Measurements from ENCODE around the gene SUPT6H.

The SUPT6H gene

GRCh38 chr17:28662527-28662829 lies 473 bp downstream of the SUPT6H start:
- no peaks in the 10 kb centered on the region for H3K27me3 ChIP-seq (ENCODE audit: low read depth)
- H3K4me1 ChIP-seq, result peaks cover 9% of the 10 kb centered on the region
- H3K4me3 ChIP-seq, result peak overlapping the region; percentile 63
- 0 out of 2 replicates have a peak, but pooled peaks cover 7% of the 10 kb centered on the region for H3K9me3 ChIP-seq
- peaks cover 34% of the 10 kb centered on the region for H3K36me3 ChIP-seq (replicated peaks)
- in situ Hi-C loops (cut with MboI; ENCODE audit: low sequenced_read_pairs), result no loop called here
- no peak for DNase-seq (ENCODE audit: low spot score in 2 of 2)

- Histone ChIP-seq H3K4me3 (peak overlapping the region; percentile 63; the same call in 1 of the 2 replicates), H3K4me1 (peaks cover 9% of the 10 kb centered on the region), H3K36me3 (replicated peaks) (peaks cover 38% of the 10 kb centered on the region), H3K9me3 (0 out of 2 replicates have a peak, but pooled peaks cover 7% of the 10 kb centered on the region), H3K27me3 (ENCODE audit: low read depth) (no peaks in the 10 kb centered on the region)
- in situ Hi-C loops (cut with MboI; ENCODE audit: low sequenced_read_pairs), result no loop called here
- no peak for DNase-seq (ENCODE audit: low spot score in 2 of 2)
These were observed 1.7 kb downstream of the SUPT6H start for GRCh38 chr17:28663723-28664122.

- peaks cover 41% of the 10 kb centered on the region for H3K36me3 ChIP-seq (replicated peaks)
- no peaks in the 10 kb centered on the region for H3K27me3 ChIP-seq (ENCODE audit: low read depth)
- in situ Hi-C loops (cut with MboI; ENCODE audit: low sequenced_read_pairs), result no loop called here
- H3K4me3 ChIP-seq, result no peak overlapping the region
- no peak for DNase-seq (ENCODE audit: low spot score in 2 of 2)
- peaks cover 9% of the 10 kb centered on the region for H3K4me1 ChIP-seq
- no peaks in the 10 kb centered on the region for H3K9me3 ChIP-seq
These were observed 4.0 kb downstream of the SUPT6H start for GRCh38 chr17:28665994-28666393.

DNA sequence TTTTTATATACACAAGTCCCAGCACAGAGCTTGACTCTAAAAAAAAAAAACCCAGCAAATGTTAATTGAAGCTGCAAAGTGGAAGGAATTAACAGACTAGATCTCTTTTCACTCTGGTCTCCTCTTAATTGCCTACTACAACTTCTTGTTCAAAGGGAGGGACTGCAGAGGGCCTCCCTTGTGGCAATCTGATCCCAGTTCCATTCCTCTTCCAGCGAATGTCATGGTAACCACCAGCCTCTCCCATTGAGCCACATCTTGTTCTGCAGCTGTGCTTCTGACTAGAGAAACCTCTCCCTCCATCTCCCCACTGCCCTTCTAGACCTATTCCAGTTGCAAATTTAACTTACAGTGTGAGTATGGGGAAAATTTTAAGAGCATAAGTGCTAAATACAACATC lies 5.9 kb downstream of the SUPT6H start:
- Histone ChIP-seq H3K27me3 (ENCODE audit: low read depth) (no peaks in the 10 kb centered on the region), H3K4me1 (peaks cover 7% of the 10 kb centered on the region), H3K4me3 (no peak overlapping the region), H3K36me3 (replicated peaks) (peaks cover 57% of the 10 kb centered on the region), H3K9me3 (no peaks in the 10 kb centered on the region)
- in situ Hi-C loops (cut with MboI; ENCODE audit: low sequenced_read_pairs), result no loop called here
- DNase-seq (ENCODE audit: low spot score in 2 of 2), result no peak

- Histone ChIP-seq H3K9me3 (no peaks in the 10 kb centered on the region), H3K36me3 (replicated peaks) (peaks cover 68% of the 10 kb centered on the region), H3K27me3 (ENCODE audit: low read depth) (no peaks in the 10 kb centered on the region), H3K4me1 (no peaks in the 10 kb centered on the region), H3K4me3 (no peak overlapping the region)
- no peak for DNase-seq (ENCODE audit: low spot score in 2 of 2)
- in situ Hi-C loops (cut with MboI; ENCODE audit: low sequenced_read_pairs), result no loop called here
These were observed 7.9 kb downstream of the SUPT6H start for GRCh38 chr17:28669918-28670317.

DNA sequence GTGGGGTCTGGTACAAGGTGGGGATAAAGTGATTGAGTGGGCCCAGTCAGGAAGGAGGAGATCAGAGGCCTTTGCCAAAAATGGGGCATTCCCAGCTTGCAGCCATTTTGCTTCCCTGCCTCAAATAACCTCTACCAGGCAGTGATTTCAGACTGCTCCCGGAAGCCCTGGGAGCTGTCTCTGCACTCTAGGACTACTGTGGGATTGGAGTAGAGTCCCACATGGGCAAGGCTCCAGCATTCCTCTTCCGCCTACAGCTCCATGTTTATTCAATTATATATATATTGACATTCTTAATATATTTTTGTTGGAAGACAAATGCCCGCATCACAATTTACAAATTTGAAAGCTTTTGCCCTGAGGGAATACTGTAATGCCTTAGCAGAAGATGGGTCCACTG lies 13.5 kb downstream of the SUPT6H start:
- Histone ChIP-seq H3K9me3 (no peaks in the 10 kb centered on the region), H3K36me3 (replicated peaks) (peaks cover 89% of the 10 kb centered on the region), H3K27me3 (ENCODE audit: low read depth) (no peaks in the 10 kb centered on the region), H3K4me3 (no peak overlapping the region), H3K4me1 (no peaks in the 10 kb centered on the region)
- DNase-seq (ENCODE audit: low spot score in 2 of 2), result no peak
- in situ Hi-C loops (cut with MboI; ENCODE audit: low sequenced_read_pairs), result no loop called here

DNA sequence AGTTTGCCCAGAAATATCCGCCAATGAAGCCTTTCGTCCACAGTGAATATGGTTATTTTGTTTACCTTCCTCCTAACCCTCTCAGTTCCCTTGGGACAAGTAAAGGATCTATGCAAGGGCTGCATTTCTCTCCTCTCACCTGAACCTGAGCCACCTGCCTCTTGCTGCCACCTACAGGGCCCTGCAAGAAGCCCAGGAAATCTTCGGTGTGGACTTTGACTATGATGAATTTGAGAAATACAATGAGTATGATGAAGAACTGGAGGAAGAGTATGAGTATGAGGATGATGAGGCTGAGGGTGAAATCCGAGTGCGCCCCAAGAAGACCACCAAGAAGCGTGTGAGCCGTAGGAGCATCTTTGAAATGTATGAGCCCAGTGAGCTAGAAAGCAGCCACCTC lies 14.0 kb downstream of the SUPT6H start:
- H3K9me3 ChIP-seq, result no peaks in the 10 kb centered on the region
- peaks cover 90% of the 10 kb centered on the region for H3K36me3 ChIP-seq (replicated peaks)
- H3K4me3 ChIP-seq, result no peak overlapping the region
- no peaks in the 10 kb centered on the region for H3K4me1 ChIP-seq
- no peaks in the 10 kb centered on the region for H3K27me3 ChIP-seq (ENCODE audit: low read depth)
- no peak for DNase-seq (ENCODE audit: low spot score in 2 of 2)
- in situ Hi-C loops (cut with MboI; ENCODE audit: low sequenced_read_pairs), result no loop called here

DNA sequence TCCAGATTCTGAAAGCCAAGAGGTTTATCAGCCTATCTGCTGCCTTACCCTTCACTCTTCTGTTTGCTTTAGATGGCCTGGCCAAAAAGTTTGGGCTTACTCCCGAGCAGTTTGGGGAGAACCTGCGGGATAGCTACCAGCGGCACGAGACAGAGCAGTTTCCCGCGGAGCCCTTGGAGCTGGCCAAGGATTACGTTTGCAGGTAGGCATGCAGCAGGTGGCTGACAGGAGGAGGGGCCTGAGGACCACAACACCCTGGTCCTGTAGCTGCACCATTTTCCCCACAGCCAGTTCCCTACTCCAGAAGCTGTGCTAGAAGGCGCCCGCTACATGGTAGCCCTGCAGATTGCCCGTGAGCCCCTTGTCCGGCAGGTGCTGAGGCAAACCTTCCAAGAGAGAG lies 20.6 kb downstream of the SUPT6H start:
- Histone ChIP-seq H3K4me3 (no peak overlapping the region), H3K27me3 (ENCODE audit: low read depth) (no peaks in the 10 kb centered on the region), H3K4me1 (no peaks in the 10 kb centered on the region), H3K36me3 (replicated peaks) (peaks cover 94% of the 10 kb centered on the region), H3K9me3 (no peaks in the 10 kb centered on the region)
- no peak for DNase-seq (ENCODE audit: low spot score in 2 of 2)
- in situ Hi-C loops (cut with MboI; ENCODE audit: low sequenced_read_pairs), result no loop called here

DNA sequence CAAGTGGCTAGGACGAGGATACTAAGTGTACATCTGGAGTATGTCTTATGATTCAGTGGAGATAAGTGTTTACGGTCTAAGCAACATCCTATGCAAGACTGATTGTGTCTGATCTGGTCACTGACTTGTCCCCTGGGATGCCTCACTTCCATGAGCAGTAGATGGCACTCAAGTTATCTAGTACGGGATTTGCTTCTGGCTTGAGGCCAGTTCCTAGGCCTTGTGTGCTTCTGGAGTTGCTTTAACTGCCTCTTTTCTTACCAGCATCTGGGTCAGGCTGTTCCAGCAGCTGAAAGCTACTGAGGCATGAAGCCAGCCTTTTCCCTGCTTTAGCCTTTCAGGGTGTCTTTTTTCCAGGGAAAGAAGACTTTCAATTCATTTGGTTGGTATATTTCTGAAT lies 23.0 kb downstream of the SUPT6H start:
- no peak for DNase-seq (ENCODE audit: low spot score in 2 of 2)
- Histone ChIP-seq H3K27me3 (ENCODE audit: low read depth) (no peaks in the 10 kb centered on the region), H3K36me3 (replicated peaks) (peaks cover 97% of the 10 kb centered on the region), H3K4me1 (no peaks in the 10 kb centered on the region), H3K9me3 (no peaks in the 10 kb centered on the region), H3K4me3 (no peak overlapping the region)
- in situ Hi-C loops (cut with MboI; ENCODE audit: low sequenced_read_pairs), result no loop called here

DNA sequence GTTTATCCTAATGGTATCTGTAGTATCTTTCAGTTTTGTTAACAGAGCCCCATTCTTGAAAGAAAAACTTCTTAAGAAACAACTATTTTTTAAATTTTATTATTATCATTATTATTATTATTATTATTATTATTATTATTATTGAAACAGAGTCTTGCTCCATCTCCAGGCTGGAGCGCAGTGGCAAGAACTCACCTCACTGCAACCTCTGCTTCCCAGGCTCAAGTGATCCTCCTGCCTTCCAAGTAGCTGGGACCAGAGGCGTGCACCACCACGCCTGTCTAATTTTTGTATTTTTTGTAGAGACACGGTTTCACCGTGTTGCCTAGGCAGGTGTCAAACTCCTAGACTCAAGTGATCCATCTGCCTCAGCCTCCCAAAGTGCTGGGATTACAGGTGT lies 23.4 kb downstream of the SUPT6H start:
- H3K4me3 ChIP-seq, result no peak overlapping the region
- H3K27me3 ChIP-seq (ENCODE audit: low read depth), result no peaks in the 10 kb centered on the region
- H3K36me3 ChIP-seq (replicated peaks), result peaks cover 97% of the 10 kb centered on the region
- DNase-seq (ENCODE audit: low spot score in 2 of 2), result no peak
- H3K4me1 ChIP-seq, result no peaks in the 10 kb centered on the region
- no peaks in the 10 kb centered on the region for H3K9me3 ChIP-seq
- in situ Hi-C loops (cut with MboI; ENCODE audit: low sequenced_read_pairs), result no loop called here

DNA sequence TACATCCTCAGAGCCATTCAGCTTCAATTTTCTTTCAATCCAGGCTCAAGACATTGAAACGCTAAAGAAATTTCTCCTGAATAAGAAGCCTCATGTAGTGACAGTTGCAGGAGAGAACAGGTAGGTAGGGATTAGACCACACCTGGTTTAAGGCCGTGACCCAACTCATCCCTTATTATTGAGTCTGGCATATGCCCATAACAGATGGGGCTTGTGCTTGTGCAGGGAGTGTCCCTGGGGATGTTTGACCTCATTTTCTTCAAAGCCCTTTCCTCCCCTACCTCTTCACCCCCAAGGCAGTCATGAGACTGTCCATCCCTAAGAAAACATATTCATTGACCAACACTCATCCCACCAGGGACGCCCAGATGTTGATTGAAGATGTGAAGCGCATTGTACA lies 24.3 kb downstream of the SUPT6H start:
- Histone ChIP-seq H3K27me3 (ENCODE audit: low read depth) (no peaks in the 10 kb centered on the region), H3K9me3 (no peaks in the 10 kb centered on the region), H3K4me1 (no peaks in the 10 kb centered on the region), H3K4me3 (no peak overlapping the region), H3K36me3 (replicated peaks) (peaks cover 97% of the 10 kb centered on the region)
- DNase-seq (ENCODE audit: low spot score in 2 of 2), result no peak
- in situ Hi-C loops (cut with MboI; ENCODE audit: low sequenced_read_pairs), result no loop called here

DNA sequence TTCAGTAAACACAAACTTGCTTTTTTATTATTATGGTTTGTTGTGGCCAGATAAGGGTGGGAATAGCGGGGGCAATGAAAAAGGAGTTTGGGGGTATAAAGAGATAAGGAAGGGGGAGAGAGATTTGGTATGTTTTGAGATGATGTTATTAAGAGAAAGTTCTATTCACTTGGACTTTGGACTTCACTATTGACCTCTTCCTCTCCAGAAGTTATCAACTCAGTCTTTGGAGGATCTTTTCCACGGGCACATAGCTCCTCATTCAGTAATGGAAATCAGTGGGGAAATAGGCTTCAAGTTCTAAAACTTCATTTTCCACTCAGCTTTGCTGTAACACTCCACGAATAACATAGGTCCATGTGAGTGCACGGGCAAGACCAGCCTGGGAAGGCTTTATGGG lies 26.5 kb downstream of the SUPT6H start:
- H3K4me1 ChIP-seq, result no peaks in the 10 kb centered on the region
- no peak for DNase-seq (ENCODE audit: low spot score in 2 of 2)
- in situ Hi-C loops (cut with MboI; ENCODE audit: low sequenced_read_pairs), result no loop called here
- H3K36me3 ChIP-seq (replicated peaks), result peaks cover 84% of the 10 kb centered on the region
- no peak overlapping the region for H3K4me3 ChIP-seq
- H3K27me3 ChIP-seq (ENCODE audit: low read depth), result no peaks in the 10 kb centered on the region
- no peaks in the 10 kb centered on the region for H3K9me3 ChIP-seq

- in situ Hi-C loops (cut with MboI; ENCODE audit: low sequenced_read_pairs), result no loop called here
- Histone ChIP-seq H3K36me3 (replicated peaks) (peaks cover 86% of the 10 kb centered on the region), H3K4me3 (no peak overlapping the region), H3K27me3 (ENCODE audit: low read depth) (no peaks in the 10 kb centered on the region), H3K9me3 (no peaks in the 10 kb centered on the region), H3K4me1 (no peaks in the 10 kb centered on the region)
- DNase-seq (ENCODE audit: low spot score in 2 of 2), result no peak
These were observed 27.0 kb downstream of the SUPT6H start for GRCh38 chr17:28689011-28689410.

DNA sequence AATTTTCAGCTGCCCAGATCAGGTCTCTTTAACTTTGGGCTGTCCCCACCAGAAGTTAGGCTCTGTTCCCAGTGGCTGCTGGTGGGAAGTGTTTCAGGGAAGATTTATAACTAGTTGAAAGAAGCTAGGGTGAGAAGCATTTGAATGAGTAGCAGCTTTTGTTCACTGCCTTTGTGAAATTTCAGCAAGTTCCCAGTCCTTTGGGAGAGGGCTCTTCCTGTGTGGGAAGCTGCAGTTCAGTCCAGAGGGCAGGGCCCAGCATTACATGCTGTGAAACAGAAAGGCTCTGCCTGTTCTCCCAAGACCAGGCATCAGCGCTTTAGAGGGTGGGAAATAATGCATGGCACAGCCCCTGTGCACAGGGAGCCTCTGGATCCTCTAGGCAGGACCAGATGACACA lies 31.9 kb downstream of the SUPT6H start:
- in situ Hi-C loops (cut with MboI; ENCODE audit: low sequenced_read_pairs), result no loop called here
- DNase-seq (ENCODE audit: low spot score in 2 of 2), result no peak
- Histone ChIP-seq H3K4me1 (no peaks in the 10 kb centered on the region), H3K9me3 (no peaks in the 10 kb centered on the region), H3K36me3 (replicated peaks) (peaks cover 81% of the 10 kb centered on the region), H3K4me3 (no peak overlapping the region), H3K27me3 (ENCODE audit: low read depth) (no peaks in the 10 kb centered on the region)

- no peak for DNase-seq (ENCODE audit: low spot score in 2 of 2)
- H3K27me3 ChIP-seq (ENCODE audit: low read depth), result no peaks in the 10 kb centered on the region
These were observed 36.4 kb downstream of the SUPT6H start for GRCh38 chr17:28698253-28698941.

More at GRCh38 chr17:28698253-28698941, 36.4 kb downstream of the SUPT6H start:
- no peaks in the 10 kb centered on the region for H3K9me3 ChIP-seq
- in situ Hi-C loops (cut with MboI; ENCODE audit: low sequenced_read_pairs), result no loop called here
- H3K4me1 ChIP-seq, result no peaks in the 10 kb centered on the region
- H3K4me3 ChIP-seq, result no peak overlapping the region
- H3K36me3 ChIP-seq (replicated peaks), result peaks cover 94% of the 10 kb centered on the region

Data from HAP-1 (cell line).